Measurements from ENCODE around the gene KNSTRN.

- TF ChIP-seq, protein P1, sequence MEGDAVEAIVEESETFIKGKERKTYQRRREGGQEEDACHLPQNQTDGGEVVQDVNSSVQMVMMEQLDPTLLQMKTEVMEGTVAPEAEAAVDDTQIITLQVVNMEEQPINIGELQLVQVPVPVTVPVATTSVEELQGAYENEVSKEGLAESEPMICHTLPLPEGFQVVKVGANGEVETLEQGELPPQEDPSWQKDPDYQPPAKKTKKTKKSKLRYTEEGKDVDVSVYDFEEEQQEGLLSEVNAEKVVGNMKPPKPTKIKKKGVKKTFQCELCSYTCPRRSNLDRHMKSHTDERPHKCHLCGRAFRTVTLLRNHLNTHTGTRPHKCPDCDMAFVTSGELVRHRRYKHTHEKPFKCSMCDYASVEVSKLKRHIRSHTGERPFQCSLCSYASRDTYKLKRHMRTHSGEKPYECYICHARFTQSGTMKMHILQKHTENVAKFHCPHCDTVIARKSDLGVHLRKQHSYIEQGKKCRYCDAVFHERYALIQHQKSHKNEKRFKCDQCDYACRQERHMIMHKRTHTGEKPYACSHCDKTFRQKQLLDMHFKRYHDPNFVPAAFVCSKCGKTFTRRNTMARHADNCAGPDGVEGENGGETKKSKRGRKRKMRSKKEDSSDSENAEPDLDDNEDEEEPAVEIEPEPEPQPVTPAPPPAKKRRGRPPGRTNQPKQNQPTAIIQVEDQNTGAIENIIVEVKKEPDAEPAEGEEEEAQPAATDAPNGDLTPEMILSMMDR (IDR thresholded peaks at IDR 0.05; ENCODE audit: low read depth, low read length, missing input control) = no peak
- no peak for TF ChIP-seq GABPA (IDR thresholded peaks at IDR 0.05 in 1 of 2, conservative IDR thresholded peaks at IDR 0.05 in 1 of 2)
- no peak for TF ChIP-seq TAF1 (conservative IDR thresholded peaks at IDR 0.05)
- TF ChIP-seq, protein P2, sequence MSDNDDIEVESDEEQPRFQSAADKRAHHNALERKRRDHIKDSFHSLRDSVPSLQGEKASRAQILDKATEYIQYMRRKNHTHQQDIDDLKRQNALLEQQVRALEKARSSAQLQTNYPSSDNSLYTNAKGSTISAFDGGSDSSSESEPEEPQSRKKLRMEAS (IDR thresholded peaks at IDR 0.05) = no peak
- no peak for TF ChIP-seq RAD21 (IDR thresholded peaks at IDR 0.05)
- TF ChIP-seq ATF3 (IDR thresholded peaks at IDR 0.05) = no peak
- no peak for TF ChIP-seq YY1 (IDR thresholded peaks at IDR 0.05)
- TF ChIP-seq EGR1 (IDR thresholded peaks at IDR 0.05; ENCODE audit: low read depth in 2 of 2) = no peak
- TF ChIP-seq REST (IDR thresholded peaks at IDR 0.05) = no peak
- TF ChIP-seq, protein P3, sequence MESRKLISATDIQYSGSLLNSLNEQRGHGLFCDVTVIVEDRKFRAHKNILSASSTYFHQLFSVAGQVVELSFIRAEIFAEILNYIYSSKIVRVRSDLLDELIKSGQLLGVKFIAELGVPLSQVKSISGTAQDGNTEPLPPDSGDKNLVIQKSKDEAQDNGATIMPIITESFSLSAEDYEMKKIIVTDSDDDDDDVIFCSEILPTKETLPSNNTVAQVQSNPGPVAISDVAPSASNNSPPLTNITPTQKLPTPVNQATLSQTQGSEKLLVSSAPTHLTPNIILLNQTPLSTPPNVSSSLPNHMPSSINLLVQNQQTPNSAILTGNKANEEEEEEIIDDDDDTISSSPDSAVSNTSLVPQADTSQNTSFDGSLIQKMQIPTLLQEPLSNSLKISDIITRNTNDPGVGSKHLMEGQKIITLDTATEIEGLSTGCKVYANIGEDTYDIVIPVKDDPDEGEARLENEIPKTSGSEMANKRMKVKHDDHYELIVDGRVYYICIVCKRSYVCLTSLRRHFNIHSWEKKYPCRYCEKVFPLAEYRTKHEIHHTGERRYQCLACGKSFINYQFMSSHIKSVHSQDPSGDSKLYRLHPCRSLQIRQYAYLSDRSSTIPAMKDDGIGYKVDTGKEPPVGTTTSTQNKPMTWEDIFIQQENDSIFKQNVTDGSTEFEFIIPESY (IDR thresholded peaks at IDR 0.05) = no peak
- no peak for TF ChIP-seq HNF4G (IDR thresholded peaks at IDR 0.05)
- TF ChIP-seq SP1 (IDR thresholded peaks at IDR 0.05) = no peak
- no peak for TF ChIP-seq JUND (IDR thresholded peaks at IDR 0.05)
- TF ChIP-seq RXRA (IDR thresholded peaks at IDR 0.05) = no peak
These were observed 45.7 kb downstream of the KNSTRN start for GRCh38 chr15:40428185-40428584.

Measured in liver (tissue), 3 donors.